ENCODE results near the gene OR51B4. TPM values are rescaled to one million over a fixed set of nuclear protein-coding genes. Genes with fewer than 3 reads are reported as not detected.

The OR51B4 gene
- total RNA-seq, 4 donors from 2014 or later = not detected

DNA sequence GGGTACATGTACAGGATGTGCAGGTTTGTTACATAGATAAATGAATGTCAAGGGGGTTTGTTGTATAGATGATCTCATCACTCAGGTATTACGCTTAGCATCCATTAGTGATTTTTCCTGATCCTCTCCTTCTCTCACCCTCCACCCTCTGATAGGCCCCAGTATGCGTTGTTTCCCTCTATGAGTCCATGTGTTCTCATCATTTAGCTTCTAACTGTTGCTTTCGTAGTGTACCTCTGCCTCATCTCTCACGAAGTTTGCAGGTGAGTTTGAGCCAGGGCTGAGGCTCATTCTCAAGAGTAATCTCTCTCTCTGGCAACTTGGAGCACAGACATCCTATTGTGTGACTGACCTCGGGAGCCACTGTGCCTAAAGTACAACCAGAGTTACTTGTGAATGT is 27.4 kb downstream of the OR51B4 start:
- WGBS, 2 donors (ENCODE audit: low coverage in 1 of 2) = 78 to 79% methylated on average over 4 to 5 of the region's 5 CpGs
- H3K4me3 ChIP-seq = no peak overlapping the region
- no peaks in the 10 kb centered on the region for H3K9me3 ChIP-seq
- H3K4me1 ChIP-seq = no peaks in the 10 kb centered on the region
- no peaks in the 10 kb centered on the region for H3K36me3 ChIP-seq
- ATAC-seq = no peak
- H3K27ac ChIP-seq = no peak overlapping the region
- H3K27me3 ChIP-seq = no peaks in the 10 kb centered on the region
- TF ChIP-seq POLR2A (IDR thresholded peaks at IDR 0.05) (no peak), EP300 (IDR thresholded peaks at IDR 0.05) (no peak), POLR2AphosphoS5 (IDR thresholded peaks at IDR 0.05) (no peak)
- TF ChIP-seq, protein P1, sequence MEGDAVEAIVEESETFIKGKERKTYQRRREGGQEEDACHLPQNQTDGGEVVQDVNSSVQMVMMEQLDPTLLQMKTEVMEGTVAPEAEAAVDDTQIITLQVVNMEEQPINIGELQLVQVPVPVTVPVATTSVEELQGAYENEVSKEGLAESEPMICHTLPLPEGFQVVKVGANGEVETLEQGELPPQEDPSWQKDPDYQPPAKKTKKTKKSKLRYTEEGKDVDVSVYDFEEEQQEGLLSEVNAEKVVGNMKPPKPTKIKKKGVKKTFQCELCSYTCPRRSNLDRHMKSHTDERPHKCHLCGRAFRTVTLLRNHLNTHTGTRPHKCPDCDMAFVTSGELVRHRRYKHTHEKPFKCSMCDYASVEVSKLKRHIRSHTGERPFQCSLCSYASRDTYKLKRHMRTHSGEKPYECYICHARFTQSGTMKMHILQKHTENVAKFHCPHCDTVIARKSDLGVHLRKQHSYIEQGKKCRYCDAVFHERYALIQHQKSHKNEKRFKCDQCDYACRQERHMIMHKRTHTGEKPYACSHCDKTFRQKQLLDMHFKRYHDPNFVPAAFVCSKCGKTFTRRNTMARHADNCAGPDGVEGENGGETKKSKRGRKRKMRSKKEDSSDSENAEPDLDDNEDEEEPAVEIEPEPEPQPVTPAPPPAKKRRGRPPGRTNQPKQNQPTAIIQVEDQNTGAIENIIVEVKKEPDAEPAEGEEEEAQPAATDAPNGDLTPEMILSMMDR (IDR thresholded peaks at IDR 0.05) = no peak

DNA sequence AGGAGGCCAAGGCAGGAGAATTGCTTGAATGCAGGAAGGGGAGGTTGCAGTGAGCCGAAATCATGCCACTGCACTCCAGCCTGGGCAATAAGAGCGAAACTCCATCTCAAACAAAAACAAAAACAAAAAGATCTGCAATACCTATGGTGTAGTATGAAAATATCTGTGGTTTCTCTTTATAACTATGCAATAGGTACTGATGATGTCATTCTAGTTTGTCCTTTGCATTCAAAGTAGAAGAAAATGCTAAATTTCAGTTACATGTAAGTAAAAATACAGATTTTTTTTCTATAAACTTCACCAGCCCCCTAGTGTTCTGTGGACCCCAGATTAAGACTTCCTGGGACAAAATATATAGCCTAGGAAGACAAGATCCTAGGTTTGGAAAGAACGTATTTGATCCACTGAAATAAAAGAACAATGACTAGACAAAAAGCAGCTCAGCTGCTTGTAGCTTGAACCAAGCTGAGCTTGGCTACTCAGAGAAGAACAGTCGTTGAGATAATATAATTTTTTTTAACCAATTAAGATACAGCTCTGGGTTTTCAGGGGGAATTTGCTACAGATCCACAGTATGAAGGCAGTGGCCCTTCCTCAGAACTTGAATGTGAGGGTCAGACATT is 29.2 kb downstream of the OR51B4 start:
- no peaks in the 10 kb centered on the region for H3K36me3 ChIP-seq
- no peak for ATAC-seq
- TF ChIP-seq, protein P1 (IDR thresholded peaks at IDR 0.05) = no peak
- TF ChIP-seq POLR2A (IDR thresholded peaks at IDR 0.05) (no peak), EP300 (IDR thresholded peaks at IDR 0.05) (no peak), POLR2AphosphoS5 (IDR thresholded peaks at IDR 0.05) (no peak)
- no peak overlapping the region for H3K27ac ChIP-seq
- WGBS, 2 donors (ENCODE audit: low coverage in 1 of 2) = 62 to 68% methylated on average over 4 of the region's 4 CpGs
- no peaks in the 10 kb centered on the region for H3K9me3 ChIP-seq
- no peaks in the 10 kb centered on the region for H3K4me1 ChIP-seq
- H3K4me3 ChIP-seq = no peak overlapping the region
- H3K27me3 ChIP-seq = no peaks in the 10 kb centered on the region

DNA sequence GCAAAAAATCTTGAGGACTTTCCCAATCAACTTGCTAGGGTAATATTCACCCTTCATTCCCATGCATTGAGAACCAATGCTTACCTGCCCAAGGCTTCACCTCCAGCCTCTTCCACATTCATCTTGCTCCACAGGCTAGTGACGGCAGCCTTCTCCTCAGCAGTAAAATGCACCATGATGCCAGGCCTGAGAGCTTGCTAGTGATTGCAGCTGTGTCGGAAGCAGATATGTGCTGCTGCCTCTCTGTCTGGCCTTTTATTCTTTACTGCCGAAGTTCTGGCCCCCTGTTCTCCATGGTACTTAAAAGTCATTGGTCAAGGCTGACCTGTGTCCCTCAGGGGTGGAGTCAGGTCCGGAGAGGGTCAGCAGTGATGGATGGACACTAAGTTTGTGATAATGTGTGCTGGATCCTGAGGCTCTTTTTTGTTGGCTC is 32.0 kb downstream of the OR51B4 start, which contains the start of gene HBE1:
HBE1 (minus strand) TSS at position 231 of the 433 bp plus-strand sequence; CDS start at position 176, 55 bp downstream.
- no peak for ATAC-seq
- Histone ChIP-seq H3K4me1 (no peaks in the 10 kb centered on the region), H3K27ac (no peak within 1 kb of the TSS), H3K36me3 (no peaks in the 10 kb centered on the region), H3K9me3 (no peaks in the 10 kb centered on the region), H3K27me3 (no peaks in the 10 kb centered on the region), H3K4me3 (no peak within 1 kb of the TSS)
- WGBS, 2 donors (ENCODE audit: low coverage in 1 of 2) = 25% methylated on average over 3 of the region's 4 CpGs; no CpG with 5 or more reads in 1 of the 2 donors
- TF ChIP-seq POLR2A (IDR thresholded peaks at IDR 0.05) = no peak
- TF ChIP-seq, protein P1 (IDR thresholded peaks at IDR 0.05) = no peak
- no peak for TF ChIP-seq EP300 (IDR thresholded peaks at IDR 0.05)
- no peak for TF ChIP-seq POLR2AphosphoS5 (IDR thresholded peaks at IDR 0.05)

DNA sequence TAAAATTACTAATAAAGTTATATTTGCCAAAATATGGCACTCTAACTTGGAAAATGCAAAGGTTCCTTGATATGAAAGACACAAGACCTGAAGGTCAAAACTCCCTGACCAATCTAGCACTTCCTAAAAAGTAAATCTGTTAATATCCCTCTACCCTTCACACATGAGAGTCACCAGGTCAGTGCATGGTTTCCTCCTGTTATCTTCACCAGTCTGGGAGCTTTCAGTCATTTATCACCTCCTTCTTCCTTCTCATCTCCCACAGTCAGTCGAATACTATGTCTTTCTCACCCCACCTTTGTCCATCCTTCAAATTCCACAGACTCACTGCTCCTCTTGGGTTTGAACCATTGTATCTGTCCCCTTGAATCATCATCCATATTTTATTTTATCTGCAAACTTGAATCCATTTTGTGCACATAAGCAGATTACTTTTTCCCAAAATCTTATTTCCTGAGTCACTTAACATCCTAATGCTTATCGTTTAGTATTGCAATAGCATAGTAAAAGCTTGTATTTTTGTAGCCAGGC is 34.6 kb downstream of the OR51B4 start:
- Histone ChIP-seq H3K4me3 (no peak overlapping the region), H3K36me3 (no peaks in the 10 kb centered on the region), H3K27ac (no peak overlapping the region), H3K9me3 (no peaks in the 10 kb centered on the region), H3K27me3 (no peaks in the 10 kb centered on the region), H3K4me1 (no peaks in the 10 kb centered on the region)
- no peak for ATAC-seq
- TF ChIP-seq POLR2A (IDR thresholded peaks at IDR 0.05) (no peak), POLR2AphosphoS5 (IDR thresholded peaks at IDR 0.05) (no peak), EP300 (IDR thresholded peaks at IDR 0.05) (no peak)
- TF ChIP-seq, protein P1 (IDR thresholded peaks at IDR 0.05) = no peak
- 57 to 64% methylated on average over 2 of the region's 2 CpGs for WGBS, 2 donors (ENCODE audit: low coverage in 1 of 2)

DNA sequence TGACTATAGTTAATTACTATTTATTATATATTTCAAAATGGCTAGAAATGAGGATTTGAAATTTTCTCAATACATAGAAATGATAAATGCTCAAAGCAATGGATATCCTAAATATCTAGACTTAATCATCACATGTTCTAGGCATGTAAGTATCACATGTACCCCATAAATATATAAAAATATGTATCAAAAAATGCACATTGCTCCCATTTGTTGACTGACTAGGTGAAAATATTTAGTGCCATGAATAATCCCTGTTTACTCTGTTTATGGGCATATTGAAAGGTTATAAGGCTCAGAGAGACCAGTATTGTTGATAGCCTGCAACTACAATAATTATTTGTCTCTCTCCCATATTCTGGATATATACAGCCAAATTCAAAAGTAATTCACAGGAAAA is 35.1 kb downstream of the OR51B4 start:
- Histone ChIP-seq H3K4me3 (no peak overlapping the region), H3K36me3 (no peaks in the 10 kb centered on the region), H3K4me1 (no peaks in the 10 kb centered on the region), H3K27ac (no peak overlapping the region), H3K9me3 (peaks cover 0 to 5% (median 0%) of the 10 kb centered on the region in 3 donors), H3K27me3 (no peaks in the 10 kb centered on the region)
- TF ChIP-seq POLR2A (IDR thresholded peaks at IDR 0.05) = no peak
- TF ChIP-seq EP300 (IDR thresholded peaks at IDR 0.05) = no peak
- TF ChIP-seq, protein P1 (IDR thresholded peaks at IDR 0.05) = no peak
- no peak for TF ChIP-seq POLR2AphosphoS5 (IDR thresholded peaks at IDR 0.05)
- ATAC-seq = no peak
